ENCODE results near the gene PPIF.
A peak's percentile ranks its signal among the peaks of the same experiment; 100 is the strongest.

Gene PPIF

DNA sequence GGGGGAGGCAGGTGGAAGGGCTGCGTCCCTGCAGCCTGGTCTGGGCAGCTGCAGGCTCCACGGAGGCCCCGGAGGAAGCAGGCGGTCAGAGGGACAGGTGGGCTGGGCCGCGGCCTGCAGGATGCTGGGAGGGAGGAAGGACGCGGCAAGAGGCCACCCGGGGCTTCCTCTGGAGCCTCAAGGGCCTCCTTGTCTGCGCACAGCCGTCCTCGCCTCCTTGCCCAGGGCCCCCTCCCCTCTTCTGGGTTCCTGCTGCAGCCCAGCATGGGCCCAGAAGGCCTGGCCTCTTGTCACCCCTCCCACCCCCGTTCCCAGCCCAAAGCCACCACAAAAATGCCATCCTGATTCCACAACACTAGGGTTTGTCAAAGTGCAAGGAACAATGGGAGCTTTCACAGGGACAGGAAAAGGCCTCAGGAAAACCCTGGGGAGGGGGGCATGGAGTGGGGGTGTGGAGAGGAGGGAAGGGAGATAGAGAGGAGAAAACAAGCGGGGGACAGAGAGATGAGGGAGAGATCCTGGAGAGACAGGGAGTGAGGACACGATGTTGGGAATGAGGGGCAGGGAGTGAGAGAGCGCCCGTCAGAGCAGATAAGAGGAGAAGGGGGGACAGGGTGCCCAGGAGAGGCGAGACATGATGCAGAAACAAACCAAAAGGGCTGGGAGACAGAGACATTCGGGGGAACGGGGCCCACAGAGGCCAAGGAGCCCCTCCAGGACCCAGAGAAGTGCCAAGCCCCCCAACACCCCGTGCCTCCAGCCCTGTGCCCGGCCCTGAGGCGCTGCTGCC is 56.4 kb downstream of the PPIF start:
- peak in 2 of 4 experiments; percentile 34 for DNase-seq

DNA sequence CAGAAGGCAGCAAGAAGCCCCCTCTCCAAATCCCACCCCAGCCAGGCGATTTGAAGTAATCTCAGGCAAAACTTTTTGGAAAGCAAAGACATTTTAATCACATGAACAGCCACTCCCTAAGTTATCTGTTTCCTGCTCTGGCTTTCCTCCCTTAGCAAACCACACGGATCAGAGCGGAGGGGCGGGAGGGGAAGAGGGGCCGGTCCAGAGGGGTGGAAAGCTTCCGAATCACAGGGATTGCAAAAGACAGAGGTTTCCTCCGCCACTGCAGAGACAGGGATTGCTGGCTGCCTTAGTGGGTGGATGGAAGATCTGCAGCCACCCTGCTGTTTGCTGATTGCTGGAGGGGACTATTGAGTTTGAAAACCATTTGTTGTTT is 57.0 kb downstream of the PPIF start:
- DNase-seq, result peak; percentile 57 to 74 (median 66)

DNA sequence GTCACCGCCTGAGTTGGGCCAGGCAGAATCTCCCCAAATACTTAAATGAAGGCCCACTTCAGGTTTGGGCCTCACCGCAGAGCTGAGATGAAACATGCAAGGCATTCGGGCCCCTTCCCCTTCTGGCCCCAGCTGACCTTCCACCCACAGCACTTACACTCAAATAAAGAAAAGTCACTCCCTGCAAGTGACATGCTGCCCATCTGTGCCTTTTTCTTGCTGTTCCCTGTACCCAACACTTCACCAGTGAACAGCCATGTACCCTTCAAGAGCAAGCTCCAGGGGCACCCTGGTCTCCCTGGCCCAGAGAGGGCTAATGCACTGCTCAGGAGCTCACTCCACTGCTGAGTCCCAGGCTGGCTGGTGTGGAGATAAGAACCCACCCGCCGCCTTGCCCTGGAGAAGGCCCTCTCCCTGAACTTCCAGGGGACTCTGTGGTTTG is 57.4 kb downstream of the PPIF start:
- peak in 2 of 4 experiments; percentile 12 to 18 for DNase-seq
